Measurements from ENCODE around the gene VANGL1.

Gene VANGL1

GRCh38 chr1:115713906-115714305 is 72.1 kb downstream of the VANGL1 start:
- TF ChIP-seq CTCF (IDR thresholded peaks at IDR 0.05): no peak

DNA sequence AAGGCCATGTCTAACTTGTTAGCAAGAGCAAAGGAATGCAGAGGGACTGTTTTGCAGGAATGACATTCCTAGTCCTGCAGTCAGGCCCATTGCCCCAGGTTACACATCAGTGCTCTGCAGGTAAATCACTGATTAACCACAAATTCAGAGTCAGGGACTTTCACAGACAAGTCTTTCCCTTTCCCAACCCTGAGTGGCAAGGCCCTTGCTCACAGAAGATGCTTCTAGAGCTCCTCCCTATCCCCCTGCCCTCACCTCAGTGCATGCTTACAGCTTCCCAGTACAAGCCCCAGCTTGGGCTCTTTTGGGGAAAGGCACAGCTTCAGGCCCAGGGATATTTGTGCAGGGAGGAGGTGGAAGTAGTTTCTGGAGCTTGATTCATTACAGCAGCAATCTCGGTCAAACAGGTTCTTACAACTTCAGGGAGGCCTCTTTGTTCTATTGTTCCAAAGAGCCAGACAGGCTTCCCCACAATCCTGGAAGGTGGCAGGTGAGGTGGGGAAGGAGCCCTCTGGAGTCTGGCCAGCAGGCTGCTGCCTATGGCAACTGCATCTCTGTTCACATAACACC is 72.9 kb downstream of the VANGL1 start:
- TF ChIP-seq CTCF (IDR thresholded peaks at IDR 0.05): no peak

- peak; percentile 39; the same call in 1 of the 2 replicates for TF ChIP-seq CTCF (IDR thresholded peaks at IDR 0.05)
Measured at GRCh38 chr1:115717541-115717940, 75.8 kb downstream of the VANGL1 start.

DNA sequence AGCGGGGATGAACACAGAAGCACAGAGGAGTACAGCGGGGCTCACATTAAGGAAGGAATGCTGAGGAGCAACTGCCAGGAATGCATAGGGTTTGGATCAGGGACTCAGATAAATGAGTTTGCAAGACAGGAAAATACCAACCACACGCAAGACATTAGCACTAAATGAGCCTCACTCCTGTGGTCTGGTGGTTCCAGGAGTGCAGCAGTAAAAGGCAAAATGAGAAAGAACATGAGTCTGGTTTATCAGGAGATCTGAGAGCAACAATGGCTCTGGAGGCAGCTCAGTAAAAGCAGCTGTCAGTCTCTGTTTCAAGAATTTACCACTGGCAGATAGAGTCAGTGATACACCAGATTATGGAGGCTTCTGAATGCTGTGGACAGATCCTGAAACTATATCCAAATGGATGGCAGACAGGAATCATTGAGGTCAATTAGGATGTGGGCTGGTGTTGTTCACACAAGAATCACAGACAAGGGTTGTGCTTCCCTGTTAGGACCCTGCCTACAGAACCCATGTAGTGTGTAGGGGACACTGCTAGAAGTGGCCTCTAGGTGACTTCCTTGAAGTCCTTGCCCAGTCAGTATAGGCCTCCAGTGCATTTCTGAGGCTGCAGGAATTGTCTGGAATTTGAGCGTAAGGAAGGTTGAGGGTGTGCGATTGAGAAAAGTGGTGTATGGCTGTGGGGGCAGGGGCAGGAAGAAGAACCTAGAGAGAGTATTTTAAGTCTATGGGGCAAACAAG is 76.4 kb downstream of the VANGL1 start:
- TF ChIP-seq CTCF (IDR thresholded peaks at IDR 0.05): no peak

GRCh38 chr1:115719285-115719684 is 77.5 kb downstream of the VANGL1 start:
- TF ChIP-seq CTCF (IDR thresholded peaks at IDR 0.05): no peak

- TF ChIP-seq CTCF (IDR thresholded peaks at IDR 0.05): no peak
Measured at GRCh38 chr1:115722221-115722620, 80.5 kb downstream of the VANGL1 start.

GRCh38 chr1:115723756-115724155 is 82.0 kb downstream of the VANGL1 start:
- TF ChIP-seq CTCF (IDR thresholded peaks at IDR 0.05): no peak

Data from LNCAP (cell line).